ENCODE results near the gene KSR2.

Gene KSR2

DNA sequence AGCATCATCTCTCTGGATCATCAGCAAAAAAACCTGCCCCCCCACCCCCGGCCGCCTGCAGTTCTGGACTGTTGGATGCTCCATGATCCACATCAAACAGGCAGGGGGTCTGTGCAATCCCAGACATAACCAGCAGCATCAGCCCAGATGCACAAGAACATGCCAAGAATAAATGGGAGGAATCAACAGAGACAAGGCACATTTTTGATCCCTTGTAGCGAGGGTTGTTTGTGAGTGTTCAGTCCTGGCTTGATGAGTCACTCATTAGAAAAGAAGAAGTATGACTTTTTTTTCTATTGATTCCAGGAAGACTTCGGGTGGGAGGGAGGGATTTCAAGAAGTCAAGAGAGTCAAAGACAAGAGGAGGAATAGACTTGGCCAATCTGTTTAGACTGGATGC is 244.2 kb downstream of the KSR2 start:
- TF ChIP-seq EZH2 (IDR thresholded peaks at IDR 0.05; ENCODE audit: borderline replicate concordance, low read length) (no peak), CTCF (IDR thresholded peaks at IDR 0.05; ENCODE audit: low read length) (no peak)
- H3F3A ChIP-seq (ENCODE audit: insufficient read depth, low read length) = no peaks in the 10 kb centered on the region
- no peaks in the 10 kb centered on the region for H3K27me3 ChIP-seq (ENCODE audit: insufficient read depth, low read length)
- H3K79me2 ChIP-seq (ENCODE audit: insufficient read depth, low read length) = no peaks in the 10 kb centered on the region
- H4K20me1 ChIP-seq (ENCODE audit: insufficient read depth, low read length) = no peaks in the 10 kb centered on the region
- H3K4me2 ChIP-seq (ENCODE audit: low read length) = no peak overlapping the region
- H3K4me1 ChIP-seq (ENCODE audit: insufficient read depth, low read length, severe bottlenecking) = no peaks in the 10 kb centered on the region
- H3K9me2 ChIP-seq (ENCODE audit: low read depth, low read length) = no peaks in the 10 kb centered on the region
- no peaks in the 10 kb centered on the region for H3K9me3 ChIP-seq (ENCODE audit: low read length)
- H3K9ac ChIP-seq (ENCODE audit: low read length) = no peak overlapping the region
- no peaks in the 10 kb centered on the region for H3K36me3 ChIP-seq (ENCODE audit: insufficient read depth, low read length)
- no peak overlapping the region for H3K4me3 ChIP-seq (ENCODE audit: low read depth, low read length, poor library complexity, severe bottlenecking)
- no peak overlapping the region for H2AFZ ChIP-seq (ENCODE audit: low read length)
- H3K27ac ChIP-seq (ENCODE audit: low read depth, low read length, poor library complexity, severe bottlenecking) = no peak overlapping the region

DNA sequence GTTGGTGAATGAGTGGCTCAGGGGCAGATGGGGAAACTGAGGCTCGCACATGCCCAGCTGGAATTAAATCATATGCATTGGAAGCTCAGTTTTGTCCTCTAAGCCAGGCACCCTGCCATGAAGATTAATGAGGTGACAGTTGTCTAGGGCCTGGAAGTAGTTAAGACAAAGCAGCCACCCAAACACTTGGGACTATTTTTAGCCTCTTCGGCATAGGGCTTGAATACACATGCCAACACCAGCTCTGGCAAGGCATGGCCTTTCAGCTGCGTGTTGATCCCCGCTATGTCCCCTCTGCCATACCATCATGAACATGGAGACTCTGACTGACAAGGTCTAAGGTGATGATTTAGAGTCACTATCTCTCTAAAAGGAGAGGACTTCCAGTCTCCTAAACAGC is 250.2 kb downstream of the KSR2 start:
- no peak overlapping the region for H2AFZ ChIP-seq (ENCODE audit: low read length)
- no peaks in the 10 kb centered on the region for H3F3A ChIP-seq (ENCODE audit: insufficient read depth, low read length)
- H3K9ac ChIP-seq (ENCODE audit: low read length) = no peak overlapping the region
- H3K4me2 ChIP-seq (ENCODE audit: low read length) = no peak overlapping the region
- H4K20me1 ChIP-seq (ENCODE audit: insufficient read depth, low read length) = no peaks in the 10 kb centered on the region
- no peak overlapping the region for H3K4me3 ChIP-seq (ENCODE audit: low read depth, low read length, poor library complexity, severe bottlenecking)
- no peaks in the 10 kb centered on the region for H3K9me2 ChIP-seq (ENCODE audit: low read depth, low read length)
- H3K9me3 ChIP-seq (ENCODE audit: low read length) = no peaks in the 10 kb centered on the region
- H3K4me1 ChIP-seq (ENCODE audit: insufficient read depth, low read length, severe bottlenecking) = no peaks in the 10 kb centered on the region
- no peak overlapping the region for H3K27ac ChIP-seq (ENCODE audit: low read depth, low read length, poor library complexity, severe bottlenecking)
- TF ChIP-seq CTCF (IDR thresholded peaks at IDR 0.05; ENCODE audit: low read length) (no peak), EZH2 (IDR thresholded peaks at IDR 0.05; ENCODE audit: borderline replicate concordance, low read length) (no peak)
- no peaks in the 10 kb centered on the region for H3K79me2 ChIP-seq (ENCODE audit: insufficient read depth, low read length)
- H3K36me3 ChIP-seq (ENCODE audit: insufficient read depth, low read length) = no peaks in the 10 kb centered on the region
- H3K27me3 ChIP-seq (ENCODE audit: insufficient read depth, low read length) = no peaks in the 10 kb centered on the region

GRCh38 chr12:117718141-117718540 is 250.6 kb downstream of the KSR2 start:
- no peak overlapping the region for H3K4me2 ChIP-seq (ENCODE audit: low read length)
- no peak overlapping the region for H3K27ac ChIP-seq (ENCODE audit: low read depth, low read length, poor library complexity, severe bottlenecking)
- no peaks in the 10 kb centered on the region for H3K27me3 ChIP-seq (ENCODE audit: insufficient read depth, low read length)
- no peaks in the 10 kb centered on the region for H3K9me2 ChIP-seq (ENCODE audit: low read depth, low read length)
- no peaks in the 10 kb centered on the region for H4K20me1 ChIP-seq (ENCODE audit: insufficient read depth, low read length)
- H3K9me3 ChIP-seq (ENCODE audit: low read length) = no peaks in the 10 kb centered on the region
- no peaks in the 10 kb centered on the region for H3K79me2 ChIP-seq (ENCODE audit: insufficient read depth, low read length)
- no peak overlapping the region for H2AFZ ChIP-seq (ENCODE audit: low read length)
- no peak for TF ChIP-seq CTCF (IDR thresholded peaks at IDR 0.05; ENCODE audit: low read length)
- TF ChIP-seq EZH2 (IDR thresholded peaks at IDR 0.05; ENCODE audit: borderline replicate concordance, low read length) = no peak
- no peaks in the 10 kb centered on the region for H3K4me1 ChIP-seq (ENCODE audit: insufficient read depth, low read length, severe bottlenecking)
- H3F3A ChIP-seq (ENCODE audit: insufficient read depth, low read length) = no peaks in the 10 kb centered on the region
- H3K36me3 ChIP-seq (ENCODE audit: insufficient read depth, low read length) = no peaks in the 10 kb centered on the region
- H3K4me3 ChIP-seq (ENCODE audit: low read depth, low read length, poor library complexity, severe bottlenecking) = no peak overlapping the region
- no peak overlapping the region for H3K9ac ChIP-seq (ENCODE audit: low read length)
